Activated CD4-positive, alpha-beta T cell treated with anti-CD3 and anti-CD28 coated beads, Interleukin-2, amount 10 ng/mL, durations not matched to agents 24 days and 14 days (primary cell): ENCODE data around the gene GPR52. TPM values are rescaled to one million over a fixed set of nuclear protein-coding genes. Genes with fewer than 3 reads are reported as not detected.

Experiments used
- DNase-seq: peaks from one replicate; pipeline ENCODE4 v3.0.0; 2022
- H3K27ac Mint-ChIP-seq: one replicate; pipeline ENCODE4 v1.8.0; 2022; ENCODE audit warnings: mild to moderate bottlenecking, mixed read lengths
- H3K27me3 Mint-ChIP-seq: one replicate; pipeline ENCODE4 v1.8.0; 2022; ENCODE audit warnings: mixed read lengths
- H3K36me3 Mint-ChIP-seq: one replicate; pipeline ENCODE4 v1.8.0; 2022; ENCODE audit warnings: low read depth, mild to moderate bottlenecking, mixed read lengths
- H3K4me1 Mint-ChIP-seq: one replicate; pipeline ENCODE4 v1.8.0; 2021; ENCODE audit warnings: mixed read lengths
- H3K4me3 Mint-ChIP-seq: one replicate; pipeline ENCODE4 v1.8.0; 2022; ENCODE audit warnings: mild to moderate bottlenecking, moderate library complexity, mixed read lengths
- H3K9me3 Mint-ChIP-seq: one replicate; pipeline ENCODE4 v1.8.0; 2021; ENCODE audit warnings: mixed read lengths
- intact Hi-C: fragments of 100-400 bp; cut with micrococcal nuclease; formaldehyde crosslinking; loops from one replicate; pipeline ENCODE4 v1.15.1; 2023
- total RNA-seq: library from RNA; stranded (reverse); gene quantifications from 2 replicates; pipeline ENCODE4 v1.2.3, GENCODE V29; 2022

The GPR52 gene
- total RNA-seq, 1 donor from 2014 or later: 3.0 TPM

DNA sequence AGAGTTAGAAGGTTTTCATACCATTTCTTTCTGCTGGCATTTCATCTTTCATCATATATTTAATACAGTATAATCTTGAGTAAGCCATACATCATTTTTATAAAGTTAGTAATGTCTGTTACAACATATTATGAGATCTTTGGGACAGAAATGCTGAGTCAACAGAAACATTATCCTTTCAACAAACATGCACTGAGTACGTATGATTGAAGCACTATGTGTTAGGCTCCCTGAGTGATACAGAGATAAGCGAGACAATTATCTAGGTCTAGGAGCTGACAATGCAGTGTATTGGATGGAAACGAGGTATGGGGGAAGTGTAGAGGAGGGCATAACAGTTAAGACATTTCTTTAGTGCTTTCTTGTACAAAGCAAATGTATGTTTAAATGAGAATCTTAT lies 19.7 kb upstream of the GPR52 start:
- Mint-ChIP-seq H3K4me3 (no peak overlapping the region), H3K27ac (no peak overlapping the region), H3K9me3 (no peaks in the 10 kb centered on the region), H3K4me1 (no peaks in the 10 kb centered on the region), H3K27me3 (no peaks in the 10 kb centered on the region), H3K36me3 (no peaks in the 10 kb centered on the region)
- intact Hi-C loops: no loop called here
- no peak for DNase-seq

DNA sequence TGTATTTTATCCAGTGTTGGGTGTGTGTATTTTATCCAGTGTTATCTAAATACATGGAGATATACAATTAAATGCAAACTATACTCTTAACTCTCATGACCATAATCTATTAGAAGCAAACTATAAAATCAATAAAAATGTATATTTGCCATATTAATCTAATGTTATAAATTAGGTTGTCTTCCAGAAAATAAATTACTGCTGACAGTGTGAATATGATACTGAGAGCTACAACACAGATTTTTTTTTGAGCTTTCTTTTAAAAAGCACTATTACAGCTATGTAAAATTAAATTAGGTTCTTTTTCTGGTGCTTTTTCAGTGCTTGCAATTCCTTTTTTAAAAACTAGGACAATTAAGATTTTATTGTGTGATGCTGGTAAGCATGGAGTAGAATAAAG lies 19.0 kb upstream of the GPR52 start:
- Mint-ChIP-seq H3K36me3 (no peaks in the 10 kb centered on the region), H3K27ac (no peak overlapping the region), H3K9me3 (no peaks in the 10 kb centered on the region), H3K4me1 (no peaks in the 10 kb centered on the region), H3K27me3 (no peaks in the 10 kb centered on the region), H3K4me3 (no peak overlapping the region)
- intact Hi-C loops: no loop called here
- DNase-seq: no peak

DNA sequence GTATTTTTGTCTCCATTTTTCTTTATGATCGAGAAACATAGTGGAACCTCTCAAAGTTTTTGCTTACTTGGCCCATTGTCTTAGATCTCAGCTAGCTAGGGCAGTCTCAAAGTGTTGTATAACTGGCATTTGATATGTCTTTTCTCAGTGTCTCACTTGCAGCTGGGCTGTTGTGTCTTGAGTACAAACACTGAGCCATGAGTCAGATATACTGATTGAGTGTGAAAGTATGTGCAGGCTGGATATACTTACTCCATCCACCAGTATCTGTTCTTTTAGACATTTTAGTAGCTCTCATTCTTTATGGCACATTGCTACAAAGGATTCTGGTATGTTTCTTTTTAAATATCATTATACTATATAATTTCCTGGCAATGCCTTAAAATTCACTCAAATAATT lies 14.3 kb upstream of the GPR52 start:
- no peak for DNase-seq
- Mint-ChIP-seq H3K4me3 (no peak overlapping the region), H3K27me3 (no peaks in the 10 kb centered on the region), H3K36me3 (no peaks in the 10 kb centered on the region), H3K9me3 (no peaks in the 10 kb centered on the region), H3K27ac (no peak overlapping the region), H3K4me1 (no peaks in the 10 kb centered on the region)
- intact Hi-C loops: no loop called here

DNA sequence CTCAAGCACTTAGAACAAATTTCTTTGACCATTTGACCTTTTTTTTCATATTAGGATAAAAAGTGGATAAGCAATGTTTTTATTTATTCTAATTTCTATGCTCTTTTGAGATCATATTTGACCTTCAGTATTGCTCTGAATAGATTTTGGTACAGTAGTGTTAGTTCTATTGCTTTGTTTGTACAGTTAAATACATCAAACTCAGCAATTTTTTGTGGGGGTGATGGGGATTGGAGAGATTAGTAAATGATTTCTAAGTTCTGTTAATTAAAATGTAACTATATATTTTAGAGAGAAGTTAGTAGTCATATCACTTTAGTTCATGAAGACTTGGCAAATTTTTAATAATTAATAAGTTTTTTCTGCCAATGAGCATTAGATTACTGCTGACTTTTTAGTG lies 2.4 kb upstream of the GPR52 start:
- H3K4me1 Mint-ChIP-seq: no peaks in the 10 kb centered on the region
- intact Hi-C loops: no loop called here
- no peak overlapping the region for H3K27ac Mint-ChIP-seq
- H3K27me3 Mint-ChIP-seq: peaks cover 2% of the 10 kb centered on the region
- H3K4me3 Mint-ChIP-seq: no peak overlapping the region
- peaks cover 4% of the 10 kb centered on the region for H3K9me3 Mint-ChIP-seq
- H3K36me3 Mint-ChIP-seq: no peaks in the 10 kb centered on the region
- DNase-seq: no peak

DNA sequence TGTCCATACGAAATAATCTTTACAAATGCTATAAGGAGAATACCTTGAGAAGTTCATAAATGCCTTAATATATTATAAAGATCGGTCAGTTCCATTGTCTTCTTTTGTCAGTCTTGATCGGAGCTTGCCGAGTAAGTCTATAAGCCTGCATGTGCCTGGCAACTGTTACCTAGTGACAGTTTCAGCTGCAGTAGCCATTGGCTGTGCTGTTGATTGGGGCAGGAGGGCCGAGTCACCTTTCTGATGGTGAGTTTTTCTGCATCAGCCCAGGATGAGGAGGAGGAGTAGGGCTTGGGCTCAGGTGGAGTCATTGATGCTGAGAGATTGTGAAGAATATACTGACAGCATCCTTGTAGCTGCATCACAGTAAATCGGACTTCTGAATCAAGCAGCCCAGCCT lies 1.9 kb upstream of the GPR52 start:
- Mint-ChIP-seq H3K4me3 (no peak overlapping the region), H3K27me3 (peaks cover 2% of the 10 kb centered on the region), H3K36me3 (no peaks in the 10 kb centered on the region), H3K27ac (no peak overlapping the region), H3K4me1 (no peaks in the 10 kb centered on the region), H3K9me3 (peaks cover 4% of the 10 kb centered on the region)
- DNase-seq: no peak
- intact Hi-C loops: no loop called here

DNA sequence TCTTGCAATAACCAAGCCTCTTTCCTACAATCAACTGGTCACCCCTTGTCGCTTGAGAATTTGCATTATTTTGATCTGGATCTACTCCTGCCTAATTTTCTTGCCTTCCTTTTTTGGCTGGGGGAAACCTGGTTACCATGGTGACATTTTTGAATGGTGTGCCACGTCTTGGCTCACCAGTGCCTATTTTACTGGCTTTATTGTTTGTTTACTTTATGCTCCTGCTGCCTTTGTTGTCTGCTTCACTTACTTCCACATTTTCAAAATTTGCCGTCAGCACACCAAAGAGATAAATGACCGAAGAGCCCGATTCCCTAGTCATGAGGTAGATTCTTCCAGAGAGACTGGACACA lies 743 bp downstream of the GPR52 start:
- Mint-ChIP-seq H3K4me1 (no peaks in the 10 kb centered on the region), H3K9me3 (peaks cover 3% of the 10 kb centered on the region), H3K4me3 (no peak overlapping the region), H3K36me3 (no peaks in the 10 kb centered on the region), H3K27ac (no peak overlapping the region), H3K27me3 (peaks cover 2% of the 10 kb centered on the region)
- intact Hi-C loops: no loop called here
- DNase-seq: no peak

DNA sequence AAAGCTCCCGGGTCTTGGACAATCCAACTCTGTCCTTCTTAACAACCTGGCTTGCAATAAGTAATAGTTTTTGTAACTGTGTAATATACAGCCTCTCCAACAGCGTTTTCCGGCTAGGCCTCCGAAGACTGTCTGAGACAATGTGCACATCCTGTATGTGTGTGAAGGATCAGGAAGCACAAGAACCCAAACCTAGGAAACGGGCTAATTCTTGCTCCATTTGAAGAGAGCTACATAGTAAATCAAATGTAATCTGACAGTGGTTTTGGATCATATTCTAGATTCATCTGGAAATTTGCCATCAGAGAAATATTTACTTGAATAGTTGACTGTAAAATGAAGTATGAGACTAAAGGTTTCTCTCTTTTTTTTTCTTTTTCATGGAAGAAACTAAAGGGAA lies 1.2 kb downstream of the GPR52 start:
- Mint-ChIP-seq H3K27ac (no peak overlapping the region), H3K9me3 (no peaks in the 10 kb centered on the region), H3K36me3 (no peaks in the 10 kb centered on the region), H3K4me3 (no peak overlapping the region), H3K27me3 (no peaks in the 10 kb centered on the region), H3K4me1 (no peaks in the 10 kb centered on the region)
- DNase-seq: no peak
- intact Hi-C loops: no loop called here

DNA sequence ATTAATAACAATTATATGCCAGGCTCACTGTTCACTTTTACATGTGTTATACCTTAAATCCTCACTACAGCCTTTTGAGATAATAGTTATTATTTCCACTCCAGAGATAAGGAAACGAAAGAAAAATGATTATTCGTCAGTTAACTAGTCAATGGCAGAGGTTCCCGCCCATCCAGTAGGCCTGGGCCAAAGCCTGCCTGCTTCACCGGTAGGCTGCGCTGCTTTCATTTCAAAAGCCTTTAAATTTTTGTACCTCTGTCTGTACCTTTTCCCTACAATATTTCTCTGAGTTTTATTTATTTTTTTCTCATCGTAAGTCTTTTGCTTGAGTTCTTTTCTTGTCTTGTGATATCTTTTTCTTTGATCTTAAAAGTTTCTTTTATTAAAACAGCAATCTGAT lies 3.6 kb downstream of the GPR52 start:
- Mint-ChIP-seq H3K27ac (no peak overlapping the region), H3K36me3 (no peaks in the 10 kb centered on the region), H3K4me3 (no peak overlapping the region), H3K9me3 (no peaks in the 10 kb centered on the region), H3K27me3 (no peaks in the 10 kb centered on the region), H3K4me1 (no peaks in the 10 kb centered on the region)
- intact Hi-C loops: no loop called here
- DNase-seq: no peak

DNA sequence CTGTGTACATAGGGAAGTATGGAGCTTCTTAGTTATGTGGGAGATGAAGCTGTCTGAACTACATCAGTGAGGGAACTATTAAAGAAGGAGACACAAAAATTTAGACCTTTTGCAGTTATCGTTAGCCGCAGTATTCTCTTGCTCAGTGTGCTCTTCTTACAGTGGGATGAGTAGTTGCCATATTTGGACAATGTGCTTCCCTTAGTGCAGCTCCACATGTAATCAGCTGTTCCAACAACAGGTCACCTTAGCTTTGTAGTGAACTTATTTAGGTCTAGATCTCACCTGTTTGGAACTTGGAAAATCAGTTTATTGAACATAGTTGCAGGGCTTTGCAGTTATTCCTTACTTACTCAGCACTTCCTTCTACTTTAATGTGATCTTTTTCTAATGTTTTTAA lies 18.1 kb downstream of the GPR52 start:
- Mint-ChIP-seq H3K4me3 (no peak overlapping the region), H3K9me3 (no peaks in the 10 kb centered on the region), H3K27ac (no peak overlapping the region), H3K27me3 (no peaks in the 10 kb centered on the region), H3K4me1 (no peaks in the 10 kb centered on the region), H3K36me3 (no peaks in the 10 kb centered on the region)
- no peak for DNase-seq
- intact Hi-C loops: no loop called here

DNA sequence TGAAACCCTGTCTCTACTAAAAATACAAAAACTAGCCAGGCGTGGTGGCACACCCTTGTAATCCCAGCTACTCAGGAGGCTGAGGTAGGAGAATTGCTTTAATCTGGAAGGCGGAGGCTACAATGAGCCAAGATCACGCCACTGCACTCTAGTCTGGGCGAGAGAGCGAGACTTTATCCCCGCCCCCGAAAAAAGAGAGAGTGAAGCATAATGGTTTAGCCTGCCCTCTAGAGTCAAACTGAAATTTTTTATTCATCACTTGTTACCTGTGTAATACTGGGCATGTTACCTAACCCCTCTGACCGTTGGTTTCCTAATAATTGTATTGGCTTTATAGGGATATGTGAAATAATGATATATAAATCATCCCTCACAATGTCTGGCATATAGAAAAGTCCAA lies 18.8 kb downstream of the GPR52 start:
- no peak overlapping the region for H3K27ac Mint-ChIP-seq

DNA sequence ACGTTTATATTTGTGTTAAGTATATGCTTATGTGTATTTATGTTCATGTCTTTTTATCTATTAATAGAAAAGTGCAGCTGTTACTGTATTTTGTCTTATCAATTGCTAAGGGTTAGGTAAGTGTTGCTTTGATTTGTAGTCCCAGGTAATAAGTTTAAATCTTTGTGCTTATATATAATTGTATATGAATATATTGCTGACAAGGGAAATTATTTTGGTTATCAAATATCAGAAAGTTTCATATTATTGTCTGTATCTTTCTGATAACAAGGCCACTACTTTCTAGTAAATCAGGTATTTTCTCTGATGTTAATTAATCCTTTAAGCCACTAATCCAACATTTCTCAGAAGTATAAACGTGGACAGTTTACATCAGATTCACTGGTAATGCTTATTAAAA lies 21.3 kb downstream of the GPR52 start:
- no peaks in the 10 kb centered on the region for H3K36me3 Mint-ChIP-seq
- H3K4me3 Mint-ChIP-seq: no peak overlapping the region
- H3K9me3 Mint-ChIP-seq: no peaks in the 10 kb centered on the region
- no peaks in the 10 kb centered on the region for H3K4me1 Mint-ChIP-seq
- intact Hi-C loops: no loop called here
- H3K27me3 Mint-ChIP-seq: no peaks in the 10 kb centered on the region
- DNase-seq: no peak
- no peak overlapping the region for H3K27ac Mint-ChIP-seq

More for the DNA sequence above, 18.8 kb downstream of the GPR52 start:
- no peaks in the 10 kb centered on the region for H3K36me3 Mint-ChIP-seq
- no peak overlapping the region for H3K4me3 Mint-ChIP-seq
- no peaks in the 10 kb centered on the region for H3K9me3 Mint-ChIP-seq
- intact Hi-C loops: no loop called here
- DNase-seq: no peak
- H3K27me3 Mint-ChIP-seq: no peaks in the 10 kb centered on the region
- no peaks in the 10 kb centered on the region for H3K4me1 Mint-ChIP-seq

DNA sequence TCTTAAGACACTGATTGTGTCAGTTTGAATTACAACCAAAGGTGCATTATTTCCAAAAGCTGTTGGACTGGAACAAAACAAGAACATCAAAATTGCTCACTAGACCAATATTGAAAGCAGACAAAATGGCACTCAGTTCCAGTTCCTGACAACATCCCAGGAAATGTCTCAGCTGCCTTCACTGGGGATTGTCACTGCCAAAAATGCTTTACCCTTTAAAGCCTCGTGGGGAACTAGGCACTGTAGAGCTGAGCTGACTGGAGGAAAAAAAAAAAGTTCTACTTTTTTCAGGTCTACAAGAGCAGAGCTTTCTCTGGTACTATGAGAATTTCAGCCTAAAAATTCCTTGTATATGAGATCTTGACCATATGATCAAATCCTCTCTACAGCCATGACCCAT lies 21.9 kb downstream of the GPR52 start:
- Mint-ChIP-seq H3K27ac (no peak overlapping the region), H3K36me3 (no peaks in the 10 kb centered on the region), H3K27me3 (no peaks in the 10 kb centered on the region), H3K4me3 (no peak overlapping the region), H3K9me3 (no peaks in the 10 kb centered on the region), H3K4me1 (no peaks in the 10 kb centered on the region)
- intact Hi-C loops: no loop called here
- DNase-seq: no peak

DNA sequence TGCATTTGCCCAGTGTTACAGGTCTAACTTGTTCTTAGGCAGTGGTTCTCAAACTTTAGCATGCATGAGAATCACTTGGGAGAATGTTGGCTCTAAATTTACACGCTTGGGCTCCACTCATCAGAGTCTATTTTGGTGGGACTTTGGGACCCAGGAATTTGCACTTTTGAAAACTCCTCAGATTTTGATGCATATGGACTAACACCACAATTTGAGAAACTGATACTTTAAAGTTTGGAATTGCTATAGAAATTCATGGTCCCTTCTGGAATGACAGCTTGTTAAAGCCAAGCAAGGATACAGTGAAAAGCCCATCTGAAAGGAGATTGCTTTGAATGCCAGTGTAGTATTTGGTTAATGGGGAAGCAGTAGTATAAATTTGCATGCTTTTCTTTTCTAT lies 31.5 kb downstream of the GPR52 start:
- Mint-ChIP-seq H3K27ac (no peak overlapping the region), H3K4me3 (no peak overlapping the region), H3K27me3 (no peaks in the 10 kb centered on the region), H3K4me1 (no peaks in the 10 kb centered on the region), H3K9me3 (peaks cover 4% of the 10 kb centered on the region), H3K36me3 (no peaks in the 10 kb centered on the region)
- intact Hi-C loops: no loop called here
- DNase-seq: no peak

DNA sequence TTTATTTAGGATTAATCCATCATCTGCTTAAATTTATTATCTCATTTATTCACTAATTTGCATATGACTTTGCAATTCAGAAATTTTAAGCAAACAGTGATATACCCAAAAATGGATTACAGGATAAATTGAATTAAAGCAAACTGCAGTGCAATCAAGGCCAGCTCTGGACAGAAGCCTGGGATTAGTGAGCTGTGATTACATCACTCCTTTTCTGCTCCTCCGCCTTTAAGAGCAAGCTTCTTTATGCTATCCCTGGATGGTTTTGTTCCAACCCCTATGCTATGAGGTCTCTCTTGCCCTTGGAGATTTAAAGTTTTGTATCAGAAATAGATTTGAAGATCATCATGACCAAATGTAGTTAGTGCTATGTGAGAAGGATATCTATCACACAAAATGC lies 32.6 kb downstream of the GPR52 start:
- Mint-ChIP-seq H3K27me3 (no peaks in the 10 kb centered on the region), H3K9me3 (peaks cover 4% of the 10 kb centered on the region), H3K27ac (no peak overlapping the region), H3K36me3 (no peaks in the 10 kb centered on the region), H3K4me3 (no peak overlapping the region), H3K4me1 (no peaks in the 10 kb centered on the region)
- intact Hi-C loops: no loop called here
- DNase-seq: no peak

DNA sequence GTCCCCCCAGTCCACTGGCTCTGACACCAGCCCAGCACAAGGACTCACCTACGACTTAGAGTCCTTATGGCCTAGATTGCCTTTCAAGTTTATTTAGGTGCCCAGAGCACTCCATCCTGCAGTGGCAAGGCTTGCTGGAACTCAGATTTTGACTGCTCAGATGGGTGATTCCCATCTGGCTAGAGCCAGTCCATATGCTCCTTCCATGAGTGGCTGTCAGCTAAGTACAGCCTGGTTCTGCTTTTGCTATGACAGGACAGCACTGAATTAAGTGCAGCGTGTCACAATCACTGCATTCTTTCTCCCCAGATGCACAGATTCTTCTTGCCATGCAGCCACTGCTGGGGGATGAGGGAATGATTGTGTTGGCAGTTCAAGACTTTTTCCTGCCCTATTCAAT lies 43.8 kb downstream of the GPR52 start:
- Mint-ChIP-seq H3K36me3 (no peaks in the 10 kb centered on the region), H3K9me3 (peaks cover 11% of the 10 kb centered on the region), H3K27ac (no peak overlapping the region), H3K4me3 (no peak overlapping the region), H3K4me1 (no peaks in the 10 kb centered on the region), H3K27me3 (no peaks in the 10 kb centered on the region)
- intact Hi-C loops: no loop called here
- no peak for DNase-seq

DNA sequence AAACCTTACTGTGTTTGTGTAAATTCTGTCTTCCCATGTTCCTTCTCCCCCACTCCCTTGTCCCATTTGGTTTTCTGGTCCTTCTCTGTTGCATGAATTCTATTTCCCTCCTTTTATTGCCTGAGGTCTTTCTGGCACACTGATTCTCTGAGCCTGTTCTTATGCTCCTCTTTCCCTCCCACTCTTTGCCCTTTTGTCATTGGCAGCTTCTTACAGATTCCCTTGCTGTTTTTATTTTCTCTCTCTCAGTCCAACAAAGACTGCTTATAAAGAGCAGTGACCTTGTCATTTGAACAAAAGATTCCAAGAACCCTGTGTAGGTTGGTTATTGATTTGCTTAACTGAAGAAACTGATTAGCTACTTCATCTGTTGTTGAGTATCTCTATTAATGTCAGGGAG lies 49.7 kb downstream of the GPR52 start:
- Mint-ChIP-seq H3K4me1 (no peaks in the 10 kb centered on the region), H3K9me3 (no peaks in the 10 kb centered on the region), H3K27ac (no peak overlapping the region), H3K36me3 (no peaks in the 10 kb centered on the region), H3K27me3 (no peaks in the 10 kb centered on the region), H3K4me3 (no peak overlapping the region)
- DNase-seq: no peak
- intact Hi-C loops: no loop called here
